PC-9 (cell line): Measurements from ENCODE around the gene FUOM. TPM values are rescaled to one million over a fixed set of nuclear protein-coding genes. Genes with fewer than 3 reads are reported as not detected.
"Not testable (repeated sequence)": the region's sequence is repeated elsewhere in the genome, so short reads cannot be mapped to it uniquely, and the experiment has no call there.

Experiments
- BruUV-seq: library from RNA; stranded (reverse); fragments of 400-500 nt; replicated peaks from 2 replicates; lab custom pipeline; 2021; lab: Mats Ljungman, UMichigan
- CTCF ChIA-PET: fragments of 300-600 bp; sonication (Branson Sonifier 250); formaldehyde crosslinking; loops from one replicate; lab custom pipeline; 2022; ENCODE audit warnings: antibody characterized with exemption; lab: Charles Lee
- POLR2A ChIA-PET: fragments of 300-600 bp; sonication (Branson Sonifier 250); formaldehyde crosslinking; loops from one replicate; lab custom pipeline; 2022; ENCODE audit warnings: antibody characterized with exemption; ENCODE audit not compliant: unreplicated experiment; lab: Charles Lee
- DNase-seq, 2 experiments: peaks; one replicate each; pipeline versions ENCODE4 v3.0.0 to v3.0.0-alpha.2; 2015 to 2022; ENCODE audit warnings: mixed read lengths in 1 of 2
- H2AFZ ChIP-seq: fragments of 200-600 bp; sonication (generic); 2 replicates; pipeline ENCODE4 v1.8.1; 2017; ENCODE audit warnings: antibody characterized with exemption
- H3F3A ChIP-seq: fragments of 200-600 bp; sonication (generic); 2 replicates; pipeline ENCODE4 v1.8.1; 2017; ENCODE audit warnings: antibody characterized with exemption, mild to moderate bottlenecking, low read depth; ENCODE audit not compliant: insufficient read depth
- H3K27ac ChIP-seq: fragments of 200-600 bp; sonication (generic); 2 replicates; pipeline ENCODE4 v1.6.1; 2016; ENCODE audit warnings: mixed run types
- H3K27me3 ChIP-seq: fragments of 200-600 bp; sonication (generic); 2 replicates; pipeline ENCODE4 v1.6.1; 2016; ENCODE audit warnings: low read depth, mixed run types; ENCODE audit not compliant: insufficient read depth
- H3K36me3 ChIP-seq: fragments of 200-600 bp; sonication (generic); 2 replicates; pipeline ENCODE4 v1.6.1; 2016; ENCODE audit warnings: low read depth, mixed run types
- H3K4me1 ChIP-seq: fragments of 200-600 bp; sonication (generic); replicated peaks from 2 replicates; pipeline ENCODE4 v1.6.1; 2016; ENCODE audit warnings: mixed run types; ENCODE audit not compliant: insufficient read depth
- H3K4me2 ChIP-seq: fragments of 200-600 bp; sonication (generic); 2 replicates; pipeline ENCODE4 v1.6.1; 2017; ENCODE audit warnings: mixed run types
- H3K4me3 ChIP-seq: fragments of 200-600 bp; sonication (generic); 2 replicates; pipeline ENCODE4 v1.6.1; 2016; ENCODE audit warnings: mixed run types
- H3K79me2 ChIP-seq: fragments of 200-600 bp; sonication (generic); 2 replicates; pipeline ENCODE4 v1.6.1; 2017; ENCODE audit warnings: low read depth, mixed run types
- H3K9me2 ChIP-seq: fragments of 200-600 bp; sonication (generic); 2 replicates; pipeline ENCODE4 v1.8.1; 2017; ENCODE audit warnings: mild to moderate bottlenecking; ENCODE audit not compliant: insufficient read depth
- H3K9me3 ChIP-seq: fragments of 200-600 bp; sonication (generic); 2 replicates; pipeline ENCODE4 v1.8.1; 2016; ENCODE audit warnings: low read depth; ENCODE audit not compliant: insufficient read depth
- H4K20me1 ChIP-seq: fragments of 200-600 bp; sonication (generic); 2 replicates; pipeline ENCODE4 v1.8.1; 2017; ENCODE audit not compliant: insufficient read depth
- EZH2 ChIP-seq: fragments of 200-600 bp; sonication (generic); IDR thresholded peaks from 2 replicates; pipeline ENCODE4 v1.8.0; 2017; ENCODE audit warnings: antibody characterized with exemption, low read depth
- intact Hi-C: fragments of 100-400 bp; cut with micrococcal nuclease; formaldehyde crosslinking; loops from one replicate; pipeline ENCODE4 v1.10.0; 2022; ENCODE audit not compliant: unreplicated experiment
- total RNA-seq: library from RNA; stranded (reverse); gene quantifications from 2 replicates; pipeline ENCODE4 v1.2.3, GENCODE V29; 2021
- TF ChIP-seq, protein P1 (sequence below): fragments of 200-600 bp; sonication (generic); conservative IDR thresholded peaks from 2 replicates; pipeline ENCODE4 v1.6.1; 2017; ENCODE audit warnings: mixed run types, antibody characterized with exemption, mild to moderate bottlenecking, moderate library complexity

The FUOM gene
- total RNA-seq, 1 experiment from 2014 or later, result 7.4 TPM

- intact Hi-C loops, result loop anchor here (2.0 to 10.0 kb wide), 2 partner anchors 16 to 146 kb away; partner anchors contain the start of genes CYP2E1 and MTG1
- H2AFZ ChIP-seq, result peak overlapping the region; percentile 89
Observed at GRCh38 chr10:133378251-133379096, 20.7 kb upstream of the FUOM start.

DNA sequence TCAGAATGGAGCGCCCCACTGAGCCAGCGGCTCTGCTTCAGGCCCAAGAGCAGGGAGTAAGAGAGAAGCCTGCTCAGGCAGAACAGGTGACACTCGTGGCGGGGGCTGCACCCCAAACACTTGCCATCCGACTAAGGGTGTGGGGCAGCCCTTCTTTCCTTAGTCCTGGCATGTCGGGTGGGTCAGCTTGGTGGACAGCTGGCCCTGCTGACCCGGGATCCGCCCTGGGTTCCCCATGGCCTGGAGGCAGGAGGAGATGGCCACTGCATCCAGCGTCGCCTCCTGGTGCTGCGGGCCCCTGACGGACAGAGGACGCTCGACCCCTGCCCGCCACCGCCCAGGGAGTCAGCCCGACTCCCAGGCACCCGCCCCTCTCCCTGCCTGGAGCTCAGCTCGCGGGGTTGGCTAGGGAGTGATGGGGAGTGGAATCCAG, 20.0 kb upstream of the FUOM start:
- Histone ChIP-seq H2AFZ (peak overlapping the region; percentile 89), H4K20me1 (no peaks in the 10 kb centered on the region), H3K4me1 (no peaks in the 10 kb centered on the region), H3K36me3 (no peaks in the 10 kb centered on the region), H3K27me3 (no peaks in the 10 kb centered on the region), H3K9me2 (no peaks in the 10 kb centered on the region), H3K79me2 (no peaks in the 10 kb centered on the region), H3K4me2 (peak overlapping the region; percentile 93), H3K4me3 (peak overlapping the region; percentile 64), H3F3A (no peaks in the 10 kb centered on the region), H3K27ac (no peak overlapping the region), H3K9me3 (no peaks in the 10 kb centered on the region)
- no peak for TF ChIP-seq EZH2
- TF ChIP-seq, protein P1, sequence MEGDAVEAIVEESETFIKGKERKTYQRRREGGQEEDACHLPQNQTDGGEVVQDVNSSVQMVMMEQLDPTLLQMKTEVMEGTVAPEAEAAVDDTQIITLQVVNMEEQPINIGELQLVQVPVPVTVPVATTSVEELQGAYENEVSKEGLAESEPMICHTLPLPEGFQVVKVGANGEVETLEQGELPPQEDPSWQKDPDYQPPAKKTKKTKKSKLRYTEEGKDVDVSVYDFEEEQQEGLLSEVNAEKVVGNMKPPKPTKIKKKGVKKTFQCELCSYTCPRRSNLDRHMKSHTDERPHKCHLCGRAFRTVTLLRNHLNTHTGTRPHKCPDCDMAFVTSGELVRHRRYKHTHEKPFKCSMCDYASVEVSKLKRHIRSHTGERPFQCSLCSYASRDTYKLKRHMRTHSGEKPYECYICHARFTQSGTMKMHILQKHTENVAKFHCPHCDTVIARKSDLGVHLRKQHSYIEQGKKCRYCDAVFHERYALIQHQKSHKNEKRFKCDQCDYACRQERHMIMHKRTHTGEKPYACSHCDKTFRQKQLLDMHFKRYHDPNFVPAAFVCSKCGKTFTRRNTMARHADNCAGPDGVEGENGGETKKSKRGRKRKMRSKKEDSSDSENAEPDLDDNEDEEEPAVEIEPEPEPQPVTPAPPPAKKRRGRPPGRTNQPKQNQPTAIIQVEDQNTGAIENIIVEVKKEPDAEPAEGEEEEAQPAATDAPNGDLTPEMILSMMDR, result no peak
- BruUV-seq, result no TSS peak
- intact Hi-C loops, result loop anchor here (2.0 to 10.0 kb wide), 2 partner anchors 17 to 147 kb away; partner anchors contain the start of genes CYP2E1 and MTG1
- POLR2A ChIA-PET, result no interaction called here
- CTCF ChIA-PET, result no interaction called here
- DNase-seq, result no peak

More at GRCh38 chr10:133378251-133379096, 20.7 kb upstream of the FUOM start:
- Histone ChIP-seq H3K9me3 (no peaks in the 10 kb centered on the region), H3K27me3 (no peaks in the 10 kb centered on the region), H3K4me3 (peak overlapping the region; percentile 64), H3F3A (no peaks in the 10 kb centered on the region), H3K4me2 (peak overlapping the region; percentile 93), H3K79me2 (no peaks in the 10 kb centered on the region), H3K27ac (no peak overlapping the region), H3K4me1 (no peaks in the 10 kb centered on the region), H3K36me3 (no peaks in the 10 kb centered on the region), H4K20me1 (no peaks in the 10 kb centered on the region), H3K9me2 (no peaks in the 10 kb centered on the region)
- BruUV-seq, result no TSS peak
- DNase-seq, result peak in 1 of 2 experiments; percentile 37
- CTCF ChIA-PET, result interaction anchor here (0.6 kb wide), 1 partner anchor 122 kb away, joined by 11 read pairs; no protein-coding TSS in a partner anchor
- POLR2A ChIA-PET, result no interaction called here
- TF ChIP-seq EZH2, result no peak
- TF ChIP-seq, protein P1, result no peak

- Histone ChIP-seq H3K27ac (no peak overlapping the region), H4K20me1 (no peaks in the 10 kb centered on the region), H3K9me3 (no peaks in the 10 kb centered on the region), H3K4me2 (peak overlapping the region; percentile 93), H3K4me1 (no peaks in the 10 kb centered on the region; the same call in 1 of the 2 replicates), H3K36me3 (no peaks in the 10 kb centered on the region), H2AFZ (no peak overlapping the region; the same call in 1 of the 2 replicates), H3K79me2 (0 out of 2 replicates have a peak, but pooled peaks cover 2% of the 10 kb centered on the region), H3K27me3 (no peaks in the 10 kb centered on the region), H3K4me3 (no peak overlapping the region; the same call in 1 of the 2 replicates), H3F3A (no peaks in the 10 kb centered on the region), H3K9me2 (no peaks in the 10 kb centered on the region)
- BruUV-seq, result no TSS peak
- POLR2A ChIA-PET, result no interaction called here
- no peak for DNase-seq
- no peak for TF ChIP-seq EZH2
- TF ChIP-seq, protein P1, result no peak
- CTCF ChIA-PET, result no interaction called here
- intact Hi-C loops, result loop anchor here (10.0 kb wide), 1 partner anchor 148 kb away; the partner anchor contains the start of gene CYP2E1
Observed at GRCh38 chr10:133377025-133377817, 19.4 kb upstream of the FUOM start.

GRCh38 chr10:133376183-133376582, 18.4 kb upstream of the FUOM start:
- POLR2A ChIA-PET, H3K4me2 ChIP-seq, BruUV-seq, H3F3A ChIP-seq, H4K20me1 ChIP-seq, H3K27ac ChIP-seq, H3K4me3 ChIP-seq, H3K79me2 ChIP-seq, H3K36me3 ChIP-seq, H3K9me3 ChIP-seq, CTCF ChIA-PET, H2AFZ ChIP-seq, H3K27me3 ChIP-seq, H3K9me2 ChIP-seq, H3K4me1 ChIP-seq, DNase-seq: not testable (repeated sequence)
- intact Hi-C loops, result loop anchor here (10.0 kb wide), 1 partner anchor 149 kb away; the partner anchor contains the start of gene CYP2E1
